HL-60 (cell line): Measurements from ENCODE around the gene ELAVL1.
A peak's percentile ranks its signal among the peaks of the same experiment; 100 is the strongest.

Source experiments
- POLR2AphosphoS5 ChIP-seq: IDR thresholded peaks from 2 replicates; pipeline ENCODE4 v1.6.1; 2012; ENCODE audit warnings: low read depth
- TF ChIP-seq, protein P1 (sequence below): IDR thresholded peaks from one replicate; pipeline ENCODE4 v1.5.1; 2011; ENCODE audit warnings: low read length, control low read depth, inconsistent platforms; ENCODE audit not compliant: insufficient read depth

DNA sequence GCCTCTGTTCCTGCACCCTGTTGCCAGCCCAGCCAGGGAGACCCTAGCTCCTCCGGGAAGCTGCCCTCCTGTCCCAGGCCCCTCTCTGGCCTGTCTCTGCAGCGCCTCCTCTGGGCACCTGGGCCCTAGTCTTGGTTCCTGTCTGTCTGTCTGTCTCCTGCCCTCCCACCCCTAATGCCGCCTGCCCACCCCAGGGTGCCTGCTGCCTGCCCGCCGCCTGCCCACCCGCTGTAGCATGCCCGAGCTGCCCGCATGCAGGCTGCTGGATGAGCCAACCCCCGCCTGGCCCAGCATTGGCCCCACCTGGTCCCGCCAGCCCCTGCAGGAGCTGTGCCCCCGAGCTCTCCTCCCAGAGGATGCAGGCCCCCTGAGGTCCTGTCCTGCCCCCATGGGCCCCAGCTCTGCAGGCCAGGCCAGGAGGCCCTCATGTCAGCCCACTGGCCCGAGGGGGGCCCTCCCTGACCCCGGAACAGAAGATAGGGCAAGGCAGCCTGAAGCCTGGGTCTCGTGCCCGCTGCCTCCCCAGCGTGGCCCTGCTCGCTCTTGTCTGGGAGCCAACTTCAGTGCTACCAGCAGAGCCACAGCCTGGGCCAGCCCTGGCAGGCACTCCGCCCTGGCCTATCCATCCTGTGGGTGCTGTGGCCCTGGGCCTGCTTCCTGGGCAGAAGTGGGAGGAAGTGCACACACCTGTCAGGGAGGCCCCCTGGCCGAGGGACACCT lies 96.5 kb downstream of the ELAVL1 start:
- TF ChIP-seq, protein P1, sequence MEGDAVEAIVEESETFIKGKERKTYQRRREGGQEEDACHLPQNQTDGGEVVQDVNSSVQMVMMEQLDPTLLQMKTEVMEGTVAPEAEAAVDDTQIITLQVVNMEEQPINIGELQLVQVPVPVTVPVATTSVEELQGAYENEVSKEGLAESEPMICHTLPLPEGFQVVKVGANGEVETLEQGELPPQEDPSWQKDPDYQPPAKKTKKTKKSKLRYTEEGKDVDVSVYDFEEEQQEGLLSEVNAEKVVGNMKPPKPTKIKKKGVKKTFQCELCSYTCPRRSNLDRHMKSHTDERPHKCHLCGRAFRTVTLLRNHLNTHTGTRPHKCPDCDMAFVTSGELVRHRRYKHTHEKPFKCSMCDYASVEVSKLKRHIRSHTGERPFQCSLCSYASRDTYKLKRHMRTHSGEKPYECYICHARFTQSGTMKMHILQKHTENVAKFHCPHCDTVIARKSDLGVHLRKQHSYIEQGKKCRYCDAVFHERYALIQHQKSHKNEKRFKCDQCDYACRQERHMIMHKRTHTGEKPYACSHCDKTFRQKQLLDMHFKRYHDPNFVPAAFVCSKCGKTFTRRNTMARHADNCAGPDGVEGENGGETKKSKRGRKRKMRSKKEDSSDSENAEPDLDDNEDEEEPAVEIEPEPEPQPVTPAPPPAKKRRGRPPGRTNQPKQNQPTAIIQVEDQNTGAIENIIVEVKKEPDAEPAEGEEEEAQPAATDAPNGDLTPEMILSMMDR, result no peak
- 0 out of 2 replicates have a peak, but pooled peaks have one; percentile 15 for TF ChIP-seq POLR2AphosphoS5
